Retinal pigment epithelial cell (primary cell): ENCODE measurements around the gene EIF4G3.
"Not testable (repeated sequence)": the region's sequence is repeated elsewhere in the genome, so short reads cannot be mapped to it uniquely, and the experiment has no call there.

Experiments used
- DNase-seq: peaks from one replicate; pipeline ENCODE4 v3.0.0-alpha.2; 2010; ENCODE audit warnings: low read depth
- H3K4me3 ChIP-seq: 2 replicates; pipeline ENCODE4 v1.5.1; 2011; ENCODE audit warnings: mild to moderate bottlenecking, low read length, control low read depth, moderate library complexity
- CTCF ChIP-seq: conservative IDR thresholded peaks from 2 replicates; pipeline ENCODE4 v1.5.1; 2011; ENCODE audit warnings: low read depth, low read length, control low read depth, inconsistent platforms

Gene EIF4G3

GRCh38 chr1:20931930-20932436 lies 244.7 kb downstream of the EIF4G3 start:
- no peak for TF ChIP-seq CTCF
- no peak for DNase-seq
- H3K4me3 ChIP-seq, result no peak overlapping the region

- no peak for DNase-seq
- H3K4me3 ChIP-seq, result no peak overlapping the region
- no peak for TF ChIP-seq CTCF
Observed at GRCh38 chr1:20930427-20930826, 246.3 kb downstream of the EIF4G3 start.

GRCh38 chr1:20928146-20928545 lies 248.6 kb downstream of the EIF4G3 start:
- no peak for DNase-seq
- no peak for TF ChIP-seq CTCF
- no peak overlapping the region for H3K4me3 ChIP-seq

- H3K4me3 ChIP-seq, result no peak overlapping the region
- DNase-seq, result no peak
- no peak for TF ChIP-seq CTCF
Observed at GRCh38 chr1:20921285-20921684, 255.4 kb downstream of the EIF4G3 start.

- TF ChIP-seq CTCF, result no peak
- no peak for DNase-seq
- no peak overlapping the region for H3K4me3 ChIP-seq
Observed at GRCh38 chr1:20913242-20913641, 263.5 kb downstream of the EIF4G3 start.

GRCh38 chr1:20907526-20907925 lies 269.2 kb downstream of the EIF4G3 start:
- not testable (repeated sequence) for DNase-seq, H3K4me3 ChIP-seq

- no peak for TF ChIP-seq CTCF
- H3K4me3 ChIP-seq, result no peak overlapping the region
- no peak for DNase-seq
Observed at GRCh38 chr1:20903437-20903836, 273.3 kb downstream of the EIF4G3 start.

- H3K4me3 ChIP-seq, result no peak overlapping the region
- no peak for TF ChIP-seq CTCF
Observed at GRCh38 chr1:20900056-20900455, 276.6 kb downstream of the EIF4G3 start.

More at GRCh38 chr1:20900056-20900455, 276.6 kb downstream of the EIF4G3 start:
- DNase-seq, result no peak
